HG02798 (cell line): ENCODE measurements around the gene GAN.

ENCODE experiments used
- ATAC-seq: cut with Tn5 transposase; IDR thresholded peaks from one replicate; pipeline ENCODE4 v1.9.1; 2021; ENCODE audit warnings: mild to moderate bottlenecking; ENCODE audit not compliant: unreplicated experiment, poor library complexity

Gene GAN, protein sequence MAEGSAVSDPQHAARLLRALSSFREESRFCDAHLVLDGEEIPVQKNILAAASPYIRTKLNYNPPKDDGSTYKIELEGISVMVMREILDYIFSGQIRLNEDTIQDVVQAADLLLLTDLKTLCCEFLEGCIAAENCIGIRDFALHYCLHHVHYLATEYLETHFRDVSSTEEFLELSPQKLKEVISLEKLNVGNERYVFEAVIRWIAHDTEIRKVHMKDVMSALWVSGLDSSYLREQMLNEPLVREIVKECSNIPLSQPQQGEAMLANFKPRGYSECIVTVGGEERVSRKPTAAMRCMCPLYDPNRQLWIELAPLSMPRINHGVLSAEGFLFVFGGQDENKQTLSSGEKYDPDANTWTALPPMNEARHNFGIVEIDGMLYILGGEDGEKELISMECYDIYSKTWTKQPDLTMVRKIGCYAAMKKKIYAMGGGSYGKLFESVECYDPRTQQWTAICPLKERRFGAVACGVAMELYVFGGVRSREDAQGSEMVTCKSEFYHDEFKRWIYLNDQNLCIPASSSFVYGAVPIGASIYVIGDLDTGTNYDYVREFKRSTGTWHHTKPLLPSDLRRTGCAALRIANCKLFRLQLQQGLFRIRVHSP

DNA sequence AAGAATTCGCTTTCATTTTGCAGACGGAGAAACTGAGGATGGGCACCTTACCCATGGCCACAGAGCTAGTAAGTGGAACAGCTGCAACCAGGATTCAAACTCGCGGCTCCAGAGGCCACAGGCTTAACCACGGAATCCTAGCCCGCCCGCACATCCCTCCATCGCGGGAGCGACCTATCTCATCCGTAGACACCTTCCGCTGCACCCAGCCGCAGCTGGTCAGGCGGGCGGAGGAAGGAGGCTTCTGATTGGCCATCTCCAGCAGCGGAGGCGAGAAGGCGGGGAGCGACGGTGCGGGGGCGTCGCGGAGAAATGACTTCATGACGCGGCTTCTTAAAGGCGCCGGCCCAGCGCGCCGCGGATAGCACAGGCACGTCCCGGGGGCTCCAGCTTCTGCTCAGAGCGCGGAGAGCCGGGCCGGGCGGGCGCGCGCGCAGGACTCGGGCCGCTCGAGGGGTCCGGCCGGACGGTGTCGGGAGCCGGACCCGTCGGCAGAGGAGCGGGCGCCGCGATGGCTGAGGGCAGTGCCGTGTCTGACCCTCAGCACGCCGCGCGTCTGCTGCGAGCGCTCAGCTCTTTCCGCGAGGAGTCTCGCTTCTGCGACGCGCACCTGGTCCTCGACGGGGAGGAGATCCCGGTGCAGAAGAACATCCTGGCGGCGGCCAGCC, at the start of gene GAN:
GAN (plus strand) TSS at position 360 of the 668 bp plus-strand sequence; CDS start at position 512, 152 bp downstream.
- ATAC-seq = peak; percentile 97

DNA sequence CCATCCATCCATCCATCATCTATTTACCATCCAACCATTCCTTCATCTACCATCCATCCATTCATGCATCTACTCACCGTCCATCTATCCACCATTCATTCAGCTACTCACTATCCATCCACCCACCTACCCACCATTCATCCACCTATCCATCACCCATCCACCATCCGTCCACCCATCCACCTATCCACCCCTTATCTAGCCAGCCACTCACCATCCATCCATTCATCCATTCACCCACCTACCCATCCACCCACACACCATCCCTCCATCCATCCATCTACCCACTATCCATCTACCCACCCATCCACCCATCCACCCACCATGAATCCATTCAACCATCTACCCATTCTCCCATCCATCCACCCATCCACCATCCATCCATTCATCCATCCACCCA, 49.7 kb upstream of the GAN start:
- ATAC-seq = no peak

DNA sequence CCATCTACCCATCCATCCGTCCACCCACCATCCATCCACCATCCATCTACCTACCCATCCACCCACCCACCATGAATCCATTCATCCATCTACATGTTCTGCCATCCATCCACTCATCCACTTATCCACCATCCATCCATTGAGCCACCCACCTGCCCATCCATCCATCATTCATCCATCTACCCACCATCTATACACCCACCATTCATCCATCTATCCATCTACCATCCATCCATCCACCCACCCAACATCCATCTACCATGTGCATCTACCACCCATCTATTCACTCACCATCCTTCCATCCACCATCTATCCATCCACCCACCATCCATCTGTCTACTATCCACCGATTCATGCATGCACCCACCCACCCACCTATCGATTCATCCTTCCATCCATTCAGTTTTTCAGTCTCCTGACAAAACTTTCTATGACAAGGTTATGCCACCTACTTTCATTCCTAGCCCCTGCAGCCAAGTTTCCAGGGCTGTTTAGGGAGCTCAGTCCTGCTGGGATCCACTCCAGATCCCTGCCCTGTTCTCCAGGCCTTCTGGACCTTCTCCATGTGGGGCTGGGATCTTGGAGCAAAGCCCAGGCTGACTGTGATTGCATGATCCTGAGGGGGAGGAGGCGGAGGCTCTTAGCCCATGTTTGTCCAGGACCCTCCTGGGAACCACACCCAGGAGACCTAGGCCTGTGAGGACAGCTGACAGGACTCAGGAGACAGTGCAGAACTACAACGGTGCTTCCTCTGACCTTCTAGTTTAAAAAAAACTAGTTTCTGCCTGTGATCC, 48.9 kb upstream of the GAN start:
- no peak for ATAC-seq

DNA sequence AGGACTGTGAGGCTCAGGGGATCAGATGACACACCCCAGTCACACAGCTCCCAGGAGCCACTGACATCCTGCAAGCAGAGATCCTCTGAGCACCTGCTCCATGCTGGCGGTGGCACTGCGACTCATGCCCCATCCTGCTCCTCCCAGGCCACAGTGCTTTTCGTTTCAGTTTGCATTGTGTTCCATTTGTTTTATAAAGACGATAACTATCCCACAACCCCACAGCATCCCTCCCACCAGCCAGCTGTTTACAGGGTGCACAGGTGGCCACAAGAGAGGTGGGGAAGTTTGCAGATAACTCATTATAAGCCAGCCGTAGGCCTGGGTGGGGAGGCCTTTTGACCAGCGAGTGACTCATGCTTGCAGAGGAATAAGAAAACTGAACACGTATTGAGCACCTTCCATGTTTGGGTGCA, 48.1 kb upstream of the GAN start:
- ATAC-seq = peak; percentile 51

DNA sequence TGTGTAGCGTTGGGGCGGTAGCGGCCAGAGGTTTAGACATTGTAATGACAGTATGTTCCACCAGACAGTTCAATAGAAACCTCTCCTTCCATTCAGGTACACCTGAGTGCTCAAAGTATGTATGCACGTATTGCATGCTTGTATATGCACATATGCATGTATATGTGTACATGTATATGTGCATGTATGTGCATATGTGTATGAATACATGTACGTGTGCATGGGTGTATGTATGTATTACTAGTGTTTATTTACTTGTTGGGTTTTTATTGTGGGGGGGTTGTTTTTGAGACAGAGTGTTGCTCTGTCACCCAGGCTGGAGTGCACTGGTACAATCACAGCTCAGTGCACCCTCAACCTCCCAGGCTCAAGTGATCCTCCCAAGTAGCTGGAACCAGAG, 46.3 kb upstream of the GAN start:
- no peak for ATAC-seq

DNA sequence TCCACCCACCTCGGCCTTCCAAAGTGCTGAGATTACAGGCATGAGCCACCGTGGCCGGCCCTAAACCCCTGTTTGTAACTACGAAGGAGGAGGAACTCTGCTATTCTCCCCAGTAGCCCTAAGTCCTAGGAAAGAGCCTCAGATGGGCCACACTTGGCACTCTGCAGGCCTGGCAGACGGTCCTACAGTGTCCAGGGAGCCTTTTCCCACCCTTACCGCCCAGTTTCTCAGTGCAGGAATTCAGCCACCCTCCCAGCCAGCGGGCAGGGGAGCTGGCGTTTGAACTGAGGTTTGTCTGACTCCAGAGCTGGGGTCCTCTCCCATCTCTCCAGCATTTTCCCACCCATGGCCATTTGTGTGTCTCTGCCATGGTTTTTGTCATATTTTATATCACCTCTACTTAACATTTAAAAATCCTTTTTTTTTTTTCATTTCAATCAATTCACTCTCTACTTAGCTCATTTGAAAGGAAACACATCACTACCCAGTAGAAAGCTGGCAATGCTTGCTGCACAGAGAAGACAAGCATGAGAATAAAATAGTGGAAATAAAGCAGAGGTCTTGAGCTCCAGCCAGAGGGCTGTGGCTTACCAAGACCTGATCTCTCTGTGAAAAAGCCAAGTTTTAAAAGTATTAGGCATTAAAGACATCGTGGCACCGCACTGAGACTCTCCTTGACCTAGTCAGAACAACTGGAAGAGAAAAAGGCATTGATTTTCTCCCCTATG, 41.4 kb upstream of the GAN start:
- no peak for ATAC-seq

DNA sequence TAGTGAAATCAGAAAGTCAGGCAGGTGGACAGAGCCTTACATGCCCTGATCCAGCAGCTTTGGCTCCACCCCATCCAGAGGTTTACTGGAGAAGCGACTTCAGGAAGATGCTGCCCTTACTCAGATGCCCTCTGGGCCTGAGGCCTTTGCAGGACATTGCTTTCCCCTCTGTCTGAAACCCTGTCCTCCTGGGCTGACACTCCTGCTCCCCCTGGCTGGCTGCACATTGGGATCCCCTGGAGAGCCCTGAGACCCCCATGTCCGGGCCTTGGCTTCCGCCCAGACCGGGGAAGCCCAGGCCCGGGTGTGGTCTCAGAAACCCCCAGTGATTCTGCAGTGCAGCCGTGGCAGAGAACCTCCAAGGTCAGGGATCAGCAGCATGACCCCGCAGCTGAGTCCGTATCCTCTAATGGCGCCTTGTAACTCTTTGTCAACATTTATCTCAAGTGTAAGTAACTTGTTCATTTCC, 39.7 kb upstream of the GAN start:
- no peak for ATAC-seq

DNA sequence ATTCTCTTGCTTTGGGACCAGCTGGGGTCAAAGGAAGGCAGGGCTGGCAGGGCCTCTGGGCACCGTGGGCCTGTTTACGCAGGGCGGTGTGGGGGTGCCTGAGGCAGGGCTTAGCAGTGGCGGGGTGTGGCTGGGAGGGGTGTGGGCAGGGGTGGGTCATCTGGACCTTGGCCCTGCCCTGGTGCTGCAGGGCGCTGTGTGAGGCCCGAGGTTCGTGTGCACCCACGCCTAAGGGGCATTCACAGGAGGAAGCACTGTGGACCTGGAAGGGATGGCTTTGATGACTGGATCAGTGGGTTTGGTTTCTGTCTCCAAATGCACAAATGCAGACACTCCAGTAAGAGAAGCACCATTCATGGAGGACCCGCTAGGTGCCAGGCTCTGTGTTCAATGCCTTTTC, 39.0 kb upstream of the GAN start:
- ATAC-seq = no peak

DNA sequence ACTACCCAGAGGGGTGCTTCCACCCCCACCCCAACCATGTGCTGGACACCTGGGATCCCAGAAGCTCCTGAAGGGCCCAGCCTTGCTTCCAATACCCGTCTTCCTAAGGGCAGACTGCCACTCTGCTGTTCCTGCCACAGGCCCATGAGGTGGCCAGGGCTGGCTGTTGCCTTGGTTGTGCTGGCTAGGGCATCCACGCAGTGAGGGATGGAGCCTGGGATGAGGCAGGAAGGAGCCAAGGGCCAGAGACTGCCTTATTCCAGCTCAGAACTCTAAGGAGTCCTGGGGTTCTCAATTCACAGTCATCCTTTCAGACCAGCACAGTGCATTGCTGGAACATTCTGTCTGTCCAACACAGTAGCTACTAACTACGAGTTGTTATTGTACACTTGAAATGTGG, 38.4 kb upstream of the GAN start:
- no peak for ATAC-seq

DNA sequence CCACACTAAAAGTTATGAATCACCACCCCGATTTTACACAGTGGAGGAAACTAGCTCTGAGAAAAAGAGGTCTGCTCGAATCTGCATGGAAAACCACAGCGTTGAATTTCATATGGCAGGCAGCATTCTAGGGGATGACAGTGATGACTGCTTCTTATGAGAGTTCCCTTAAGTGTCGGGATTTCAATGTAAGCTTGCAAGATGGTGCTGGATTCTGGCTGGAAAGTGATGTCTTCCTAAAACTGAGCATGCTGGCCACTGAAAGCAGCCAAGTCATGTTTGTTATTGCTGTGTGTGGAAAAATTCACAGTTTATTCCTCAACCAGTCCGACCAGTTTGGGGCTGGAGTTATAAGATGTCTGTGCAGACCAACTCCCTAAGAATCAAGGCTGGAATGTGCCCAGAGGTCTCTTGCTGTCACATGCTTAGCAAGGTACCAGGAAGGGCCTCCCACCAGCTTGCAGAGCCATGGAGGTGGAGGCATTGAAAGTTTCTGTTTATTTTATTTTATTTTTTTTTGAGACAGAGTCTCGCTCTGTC, 37.2 kb upstream of the GAN start:
- no peak for ATAC-seq

DNA sequence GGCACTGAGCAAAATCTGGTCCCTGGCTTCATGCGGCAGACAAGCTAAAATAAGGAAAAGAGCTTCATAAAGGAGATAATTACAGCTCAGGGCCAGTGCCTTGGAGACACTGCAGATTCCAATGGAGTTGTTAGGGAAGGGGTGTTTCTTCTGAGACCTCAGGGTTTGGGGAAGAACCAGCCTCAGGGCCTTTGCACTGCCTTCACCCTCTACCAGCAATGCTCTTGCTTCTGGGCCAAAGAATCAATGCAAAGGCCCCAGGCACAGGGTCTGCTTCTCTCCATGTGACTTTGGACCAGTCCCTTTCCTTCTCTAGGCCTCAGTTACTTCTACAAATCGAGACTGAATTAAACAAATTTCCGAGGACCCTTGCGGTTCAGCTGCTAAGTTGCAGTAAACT, 36.2 kb upstream of the GAN start:
- no peak for ATAC-seq

DNA sequence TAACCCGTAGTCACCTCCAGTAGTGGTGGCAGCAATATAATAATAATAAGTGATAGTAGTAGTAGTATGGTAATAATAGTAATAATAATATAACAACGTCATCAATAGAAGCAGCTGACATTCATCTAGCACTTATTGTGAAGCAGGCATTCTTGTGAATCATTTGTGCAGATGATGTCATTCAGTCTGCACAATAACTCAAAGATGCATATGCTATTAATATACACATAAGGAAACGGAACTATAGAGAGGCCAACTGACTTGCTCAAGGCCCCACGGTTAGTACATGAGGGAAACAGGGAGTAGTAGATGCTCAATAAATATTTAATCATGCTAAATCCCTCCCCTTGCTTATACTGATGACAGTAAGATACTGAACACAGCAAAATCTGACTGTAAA, 35.4 kb upstream of the GAN start:
- ATAC-seq = no peak

DNA sequence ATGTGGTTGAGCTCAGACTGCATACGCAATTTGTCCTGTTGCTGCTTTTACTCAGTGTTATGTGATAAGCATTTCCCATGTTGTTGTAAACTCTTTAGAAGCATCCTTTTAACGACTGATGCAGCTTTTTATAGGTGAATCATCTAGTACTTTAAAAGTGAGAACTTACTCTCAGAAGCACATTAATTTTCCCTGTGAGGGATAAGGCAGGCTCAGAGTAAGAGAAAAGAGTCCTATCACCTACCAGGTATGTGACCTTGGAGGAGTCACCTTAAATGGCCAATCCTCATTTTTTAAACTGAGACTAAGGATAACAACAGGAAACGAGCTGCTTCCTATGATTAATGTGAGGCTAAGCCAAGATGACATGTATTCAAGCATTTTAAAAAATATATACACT, 34.4 kb upstream of the GAN start:
- no peak for ATAC-seq

DNA sequence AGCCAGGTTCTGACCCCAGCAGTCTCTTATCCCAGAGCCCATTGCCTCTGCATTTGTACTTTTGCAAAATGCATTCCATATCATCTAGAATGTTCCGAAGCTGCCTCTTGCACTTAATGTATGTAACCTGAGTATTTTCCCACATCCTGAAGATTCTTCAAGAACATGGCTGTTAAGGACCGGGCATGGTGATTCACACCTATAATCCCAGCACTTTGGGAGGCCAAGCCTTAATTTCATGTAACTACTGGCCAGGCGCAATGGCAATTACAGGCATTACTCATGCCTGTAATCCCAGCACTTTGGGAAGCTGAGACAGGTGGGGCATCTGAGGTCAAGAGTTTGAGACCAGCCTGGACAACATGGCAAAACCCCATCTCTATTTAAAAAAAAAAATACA, 31.7 kb upstream of the GAN start:
- ATAC-seq = no peak

DNA sequence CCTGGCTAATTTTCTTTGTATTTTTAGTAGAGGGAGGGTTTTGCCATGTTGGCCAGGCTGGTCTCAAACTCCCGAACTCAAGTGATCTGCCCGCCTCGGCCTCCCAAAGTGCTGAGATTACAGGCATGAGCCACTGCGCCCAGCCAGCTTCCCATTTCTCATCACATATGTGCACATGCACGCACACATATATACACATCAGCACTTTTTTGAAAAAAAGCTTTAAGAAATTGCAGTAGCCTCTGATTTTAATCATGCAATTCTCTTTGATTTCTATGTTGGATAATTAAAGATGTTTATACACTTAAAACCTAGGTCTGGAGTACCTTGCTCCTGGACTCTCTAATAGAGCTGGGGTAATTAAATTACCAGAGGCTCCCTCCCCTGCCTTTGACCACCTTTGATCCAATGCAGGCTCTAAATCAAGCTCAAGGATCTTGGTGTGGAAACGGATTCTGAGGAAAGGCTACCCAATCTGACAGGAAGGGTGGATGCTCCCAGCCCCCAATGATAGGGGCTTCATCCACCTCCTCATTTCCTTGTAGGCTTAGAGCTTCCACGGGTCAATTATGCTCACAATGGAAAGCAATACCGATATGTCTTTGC, 29.7 kb upstream of the GAN start:
- ATAC-seq = no peak

DNA sequence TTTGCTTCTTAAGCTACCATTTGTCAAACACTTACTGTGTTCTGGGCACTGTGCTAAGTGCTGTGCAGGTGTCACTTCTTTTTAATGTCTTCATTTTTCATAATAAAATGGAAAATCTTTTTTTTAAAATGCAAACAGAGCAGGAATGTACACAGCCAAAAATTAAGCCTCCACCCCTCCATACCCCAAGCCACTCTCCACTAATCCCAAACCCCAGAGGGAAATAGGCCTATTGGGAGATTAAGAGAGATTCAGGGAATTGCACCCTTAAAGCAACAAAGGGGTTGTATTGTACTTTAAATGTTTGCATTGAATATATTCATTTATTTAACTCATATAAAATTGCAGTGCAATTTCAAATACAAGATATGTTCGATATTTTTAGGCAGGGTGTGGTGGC, 28.6 kb upstream of the GAN start:
- ATAC-seq = no peak

DNA sequence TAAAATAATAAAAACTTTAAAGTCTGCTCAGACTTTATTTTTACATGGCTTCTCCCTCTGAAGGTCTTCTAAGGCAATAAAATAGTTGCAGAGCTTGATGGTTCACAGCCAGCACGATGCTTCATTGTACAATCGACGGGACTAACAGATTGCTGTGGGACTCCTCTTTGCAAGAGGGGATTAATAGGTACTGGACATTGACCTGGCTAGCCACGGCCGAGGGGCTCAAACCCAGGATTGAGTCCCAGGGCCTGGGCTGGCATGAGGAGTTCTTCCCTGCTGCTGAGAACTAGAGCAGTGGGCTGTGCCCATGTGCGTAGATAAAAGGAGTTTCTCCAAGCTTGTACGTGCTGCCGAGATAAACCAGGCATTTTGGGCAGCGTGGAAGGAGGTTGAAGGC, 23.6 kb upstream of the GAN start:
- ATAC-seq = no peak

DNA sequence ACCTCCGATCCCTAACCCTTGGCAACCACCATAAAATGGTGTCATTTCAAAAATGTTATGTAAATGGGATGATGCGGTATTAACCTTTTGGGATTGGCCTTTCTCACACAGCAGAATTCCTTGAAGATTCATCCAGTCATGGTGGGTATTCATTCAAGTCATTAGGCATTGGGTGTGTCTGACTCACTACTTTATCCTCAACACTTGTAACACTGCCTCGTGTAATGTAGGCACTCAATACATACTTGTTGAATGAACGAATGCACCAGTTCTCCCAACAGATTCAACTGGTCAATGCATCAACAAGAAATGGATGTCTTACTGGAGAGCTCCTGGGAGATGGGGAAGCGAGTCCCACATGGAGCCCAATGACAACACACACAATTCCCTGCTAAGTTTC, 21.8 kb upstream of the GAN start:
- ATAC-seq = no peak
